Measurements from ENCODE around the gene LPP.

- no peak for TF ChIP-seq CTCF (conservative IDR thresholded peaks at IDR 0.05; ENCODE audit: low read depth, low read length)
- TF ChIP-seq EZH2phosphoT487 (IDR thresholded peaks at IDR 0.05; ENCODE audit: borderline replicate concordance, low read length), result no peak
These were observed 301.8 kb downstream of the LPP start for GRCh38 chr3:188455748-188456147.

Measured in PC-3 (cell line).